Upper lobe of left lung (tissue), 4 donors: ENCODE data around the gene ANKLE2.

Source experiments
- CTCF ChIP-seq, 6 experiments: fragments of 450-650 bp in 4 of 6; fragments of 200-600 bp in 2 of 6; sonication (generic) in 2 of 6; IDR thresholded peaks; one replicate each; pipeline ENCODE4 v1.5.1; 2016 to 2019; ENCODE audit warnings: antibody characterized with exemption in 6 of 6
- POLR2A ChIP-seq, 4 donors: fragments of 450-650 bp; IDR thresholded peaks; one replicate each; pipeline ENCODE4 v1.5.1; 2016 to 2017; ENCODE audit warnings: antibody characterized with exemption in 4 of 4, mild to moderate bottlenecking in 2 of 4
- POLR2AphosphoS5 ChIP-seq, 2 donors: sonication (generic); formaldehyde crosslinking; IDR thresholded peaks; one replicate each; pipeline ENCODE4 v1.5.1; 2017; ENCODE audit warnings: antibody characterized with exemption in 2 of 2

- no peak for TF ChIP-seq CTCF (IDR thresholded peaks at IDR 0.05)
- no peak for TF ChIP-seq POLR2A (IDR thresholded peaks at IDR 0.05)
- TF ChIP-seq POLR2AphosphoS5 (IDR thresholded peaks at IDR 0.05), result no peak
Observed at GRCh38 chr12:132771126-132771838, 9.7 kb upstream of the ANKLE2 start.
